Esophagus mucosa (tissue), 1 donor: ENCODE measurements around the gene LPCAT1. TPM values are rescaled to one million over a fixed set of nuclear protein-coding genes. Genes with fewer than 3 reads are reported as not detected.
"Not testable (repeated sequence)": the region's sequence is repeated elsewhere in the genome, so short reads cannot be mapped to it uniquely, and the experiment has no call there.

Experiments used
- ATAC-seq: fragments of 200-7000 bp; cut with Tn5 transposase; one replicate; pipeline ENCODE4 v1.9.1; 2020
- total RNA-seq: library from RNA; stranded (reverse); gene quantifications from one replicate; pipeline ENCODE4 v1.2.4, GENCODE V29; 2023
- donor health status: DM: yes; HTN: yes; CAD: no.

The LPCAT1 gene, protein sequence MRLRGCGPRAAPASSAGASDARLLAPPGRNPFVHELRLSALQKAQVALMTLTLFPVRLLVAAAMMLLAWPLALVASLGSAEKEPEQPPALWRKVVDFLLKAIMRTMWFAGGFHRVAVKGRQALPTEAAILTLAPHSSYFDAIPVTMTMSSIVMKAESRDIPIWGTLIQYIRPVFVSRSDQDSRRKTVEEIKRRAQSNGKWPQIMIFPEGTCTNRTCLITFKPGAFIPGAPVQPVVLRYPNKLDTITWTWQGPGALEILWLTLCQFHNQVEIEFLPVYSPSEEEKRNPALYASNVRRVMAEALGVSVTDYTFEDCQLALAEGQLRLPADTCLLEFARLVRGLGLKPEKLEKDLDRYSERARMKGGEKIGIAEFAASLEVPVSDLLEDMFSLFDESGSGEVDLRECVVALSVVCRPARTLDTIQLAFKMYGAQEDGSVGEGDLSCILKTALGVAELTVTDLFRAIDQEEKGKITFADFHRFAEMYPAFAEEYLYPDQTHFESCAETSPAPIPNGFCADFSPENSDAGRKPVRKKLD
- total RNA-seq: 15.0 TPM

DNA sequence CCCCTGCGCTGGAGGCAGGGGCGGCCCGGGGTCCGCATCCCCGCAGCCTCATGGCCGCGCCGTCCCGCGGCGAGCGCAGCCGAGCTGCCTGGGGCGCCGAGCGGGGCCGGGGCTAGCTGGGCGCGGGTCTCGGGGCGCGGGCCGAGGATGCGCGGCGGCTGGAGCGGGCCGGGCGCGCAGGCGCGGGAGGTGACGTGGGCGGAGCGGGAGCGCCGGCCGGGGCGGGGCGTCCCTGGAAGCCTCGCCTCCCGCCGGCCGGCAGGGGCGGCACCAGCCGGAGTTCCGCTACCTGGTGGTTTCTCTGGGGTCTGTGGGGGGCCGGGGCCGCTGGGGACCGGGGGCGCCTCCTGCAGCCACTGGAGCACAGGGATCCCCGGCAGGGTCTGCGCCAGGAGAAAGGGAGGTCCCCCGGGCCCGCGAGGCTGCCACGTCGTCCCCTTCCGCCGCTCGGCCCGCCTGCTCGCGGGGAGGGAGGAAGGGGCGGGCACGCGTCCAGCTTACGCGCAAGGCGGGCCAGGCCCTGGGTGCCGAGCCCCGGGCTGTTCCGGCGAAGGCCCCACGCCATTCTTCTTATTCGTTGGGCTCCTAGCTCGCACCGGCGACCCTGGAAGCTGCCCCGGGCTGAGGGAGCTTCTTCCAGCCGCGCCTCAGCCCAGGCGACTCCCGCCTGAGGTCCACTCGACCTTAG is at the start of gene LPCAT1:
TSS of gene LPCAT1 (minus strand) at position 168 of the 688 bp plus-strand sequence. CDS start at position 52, 116 bp downstream.
- peak; percentile 83 for ATAC-seq

DNA sequence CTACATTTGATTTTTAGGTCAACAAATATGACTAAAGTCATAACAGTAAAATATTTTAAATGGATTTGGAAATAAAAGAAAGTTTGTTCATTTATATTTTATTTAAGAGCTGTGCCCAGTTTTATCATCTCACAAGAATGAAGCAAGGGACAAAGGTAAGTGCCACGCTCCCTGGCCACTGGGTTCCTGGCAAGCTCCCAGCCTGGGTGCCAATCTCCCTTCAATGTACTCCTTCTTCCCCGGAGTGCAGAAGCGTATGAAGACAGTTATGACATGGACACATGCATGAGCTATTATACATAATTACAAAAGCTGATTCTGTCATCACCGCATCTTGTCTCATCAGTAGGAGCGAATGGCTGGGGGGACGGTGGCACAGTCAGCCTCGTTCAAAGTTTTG is 48.1 kb upstream of the LPCAT1 start:
- ATAC-seq: not testable (repeated sequence)

- ATAC-seq: no peak
Measured at GRCh38 chr5:1570975-1571374, 47.2 kb upstream of the LPCAT1 start.

GRCh38 chr5:1568201-1568979 is 44.6 kb upstream of the LPCAT1 start:
- no peak for ATAC-seq

GRCh38 chr5:1567527-1568200 is 43.9 kb upstream of the LPCAT1 start:
- not testable (repeated sequence) for ATAC-seq

- peak; percentile 5 for ATAC-seq
Measured at GRCh38 chr5:1565737-1566734, 42.3 kb upstream of the LPCAT1 start.

GRCh38 chr5:1564824-1565736 is 41.3 kb upstream of the LPCAT1 start:
- peak; percentile 11 for ATAC-seq

GRCh38 chr5:1564182-1564748 is 40.5 kb upstream of the LPCAT1 start:
- ATAC-seq: peak; percentile 91

DNA sequence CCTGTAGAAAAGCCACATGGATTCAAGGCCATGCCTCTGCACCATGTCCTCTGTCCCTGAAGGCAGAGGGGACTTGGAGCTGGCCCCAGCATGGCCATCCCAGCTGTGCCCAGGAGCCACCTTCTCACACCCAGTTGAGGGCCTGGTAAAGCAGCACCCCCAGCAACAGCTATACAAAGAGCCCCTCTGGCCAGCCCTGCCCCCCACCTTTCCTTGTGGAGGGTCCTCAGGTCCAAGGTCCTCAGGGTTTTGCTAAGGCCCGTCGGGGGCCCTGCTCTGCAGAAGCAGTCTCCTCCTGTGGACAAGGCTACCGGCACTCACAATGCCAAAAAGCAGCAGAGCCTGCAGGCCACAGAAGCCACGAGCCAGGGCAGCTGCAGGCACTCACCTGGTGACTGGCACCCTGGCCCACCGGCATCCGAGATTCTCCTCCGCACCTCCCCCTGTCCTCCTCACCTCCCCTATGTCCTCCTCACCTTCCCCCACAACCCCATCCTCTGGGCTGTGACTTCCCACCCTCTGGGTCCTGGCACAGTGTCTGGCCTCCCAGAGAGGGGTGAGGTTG is 39.9 kb upstream of the LPCAT1 start:
- no peak for ATAC-seq

DNA sequence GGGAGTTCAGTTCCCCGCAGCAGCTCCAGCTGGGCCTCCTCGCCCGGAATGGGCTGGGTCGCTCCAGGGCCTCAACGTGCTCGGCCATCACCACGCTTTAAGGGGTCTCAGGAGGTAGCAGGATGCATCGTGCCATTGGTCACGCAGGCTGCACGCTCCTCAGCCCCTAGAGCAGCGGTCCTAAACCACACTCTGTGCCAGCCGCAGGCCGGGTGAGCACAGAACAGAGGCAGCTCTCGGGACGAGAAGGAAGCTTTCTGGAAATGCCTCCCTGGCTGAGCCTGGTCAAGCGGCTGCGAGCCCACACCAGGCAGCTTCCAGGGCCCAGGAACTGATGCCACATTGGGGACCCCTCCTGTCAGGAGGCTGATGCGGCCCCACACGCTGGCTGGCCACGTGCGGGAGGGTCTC is 39.3 kb upstream of the LPCAT1 start:
- ATAC-seq: no peak

GRCh38 chr5:1562599-1562998 is 38.8 kb upstream of the LPCAT1 start:
- ATAC-seq: no peak

DNA sequence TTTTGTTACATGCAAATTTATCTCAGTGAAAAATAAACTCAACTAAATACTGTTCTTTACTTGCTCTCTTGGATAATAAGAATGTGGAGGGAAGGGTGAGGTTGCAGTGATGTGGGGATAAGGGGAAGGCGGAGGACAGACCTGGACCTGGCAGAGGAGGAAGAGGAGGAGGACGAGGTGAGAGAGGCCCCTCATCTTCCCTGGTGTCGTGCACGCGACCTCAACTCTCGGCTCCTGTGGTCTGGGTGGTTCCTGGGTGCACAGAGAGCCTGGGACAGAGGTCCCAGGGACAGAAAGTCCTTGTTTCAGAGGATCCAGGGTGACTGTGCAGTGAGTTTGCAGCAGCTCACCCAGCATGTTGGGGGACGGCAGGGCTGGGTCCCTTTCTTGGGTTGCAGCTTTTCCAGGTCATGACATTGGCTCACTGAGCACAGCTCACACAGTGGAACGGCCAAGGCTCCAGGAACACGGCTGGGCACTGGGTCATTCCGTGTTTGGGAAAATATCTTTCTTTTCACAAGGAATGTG is 37.7 kb upstream of the LPCAT1 start:
- no peak for ATAC-seq

GRCh38 chr5:1560499-1560898 is 36.7 kb upstream of the LPCAT1 start:
- ATAC-seq: not testable (repeated sequence)

- ATAC-seq: peak; percentile 48
Measured at GRCh38 chr5:1558944-1559343, 35.2 kb upstream of the LPCAT1 start.

DNA sequence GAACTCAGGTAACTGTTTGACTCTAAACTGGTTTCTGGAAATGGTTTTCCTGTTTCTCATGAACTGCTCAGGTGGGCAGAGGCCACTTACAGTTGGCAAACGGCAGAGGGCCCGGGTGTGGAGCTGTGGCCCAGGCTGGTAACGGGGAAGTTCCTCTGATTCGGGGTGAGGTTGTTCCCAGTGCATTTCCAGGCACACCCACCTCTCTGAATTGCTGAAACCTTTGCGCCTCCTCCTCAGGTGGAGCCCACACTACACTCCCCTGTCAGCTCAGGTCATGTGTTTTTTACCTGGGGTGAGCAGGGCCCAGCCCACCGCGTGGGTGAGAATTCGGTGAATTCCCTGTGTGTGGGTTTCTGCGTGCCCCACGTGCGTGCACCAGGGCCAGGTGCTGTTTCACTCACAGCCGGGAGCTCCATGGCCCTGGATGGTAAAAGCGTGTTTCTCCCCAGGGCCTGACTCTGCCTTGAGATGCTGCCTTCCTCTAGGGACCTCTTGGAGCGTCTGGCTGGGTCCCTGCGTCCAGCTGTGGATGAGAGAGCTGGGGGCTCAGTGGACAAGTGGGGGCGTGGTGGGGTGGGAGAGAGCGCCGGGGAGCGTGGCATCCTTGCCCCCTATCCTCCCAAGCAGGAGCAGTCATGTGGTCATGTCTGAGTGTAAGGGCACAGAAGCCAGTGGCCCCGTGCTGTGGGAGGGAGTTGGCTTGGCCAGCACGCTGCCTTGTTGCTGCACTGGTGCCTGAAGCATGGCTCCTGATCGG is 33.5 kb upstream of the LPCAT1 start:
- no peak for ATAC-seq

GRCh38 chr5:1555808-1556731 is 32.3 kb upstream of the LPCAT1 start:
- peak; percentile 14 for ATAC-seq
